GM19372 (cell line): ENCODE results near the gene CBX6.
"Not testable (repeated sequence)": the region's sequence is repeated elsewhere in the genome, so short reads cannot be mapped to it uniquely, and the experiment has no call there.

ENCODE experiments used
- ATAC-seq: cut with Tn5 transposase; IDR thresholded peaks from one replicate; pipeline ENCODE4 v1.9.1; 2021; ENCODE audit warnings: mild to moderate bottlenecking, low read depth, moderate library complexity; ENCODE audit not compliant: unreplicated experiment

The CBX6 gene

DNA sequence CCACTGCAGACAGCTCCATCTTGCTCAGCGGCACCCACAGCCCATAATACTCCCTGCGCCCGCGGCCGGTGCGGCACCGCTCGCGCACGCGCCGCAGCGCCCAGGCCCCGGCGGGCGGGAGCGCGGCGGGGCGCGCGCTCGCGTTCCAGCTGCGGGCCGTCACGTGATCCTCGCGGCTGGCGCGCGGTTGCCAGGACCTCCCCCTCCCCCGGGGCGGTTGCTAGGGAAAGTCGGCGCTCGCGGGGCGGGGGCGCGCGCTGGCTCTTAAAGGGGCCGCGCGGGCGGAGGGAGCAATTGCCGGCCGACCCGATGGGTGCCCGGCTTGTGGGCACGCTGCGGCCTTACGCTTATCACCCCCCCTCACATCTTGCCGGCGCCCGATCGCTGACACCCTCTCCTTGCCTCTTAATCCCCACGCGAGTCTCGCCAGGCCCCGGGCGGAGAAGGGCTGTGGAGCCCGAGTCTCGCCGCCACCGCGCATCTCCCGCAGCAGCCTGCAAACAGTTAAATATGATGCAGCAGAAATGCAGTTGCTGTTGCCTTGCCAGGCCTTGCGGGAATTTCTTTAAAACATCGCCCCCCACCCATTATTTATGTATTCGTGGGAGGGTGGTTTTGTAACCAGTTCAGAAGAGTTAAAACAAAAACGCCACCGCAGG lies at the start of gene CBX6:
CBX6 (minus strand) TSS at position 45 of the 659 bp plus-strand sequence; CDS start at position 19, 26 bp downstream.
- ATAC-seq = peak; percentile 70

DNA sequence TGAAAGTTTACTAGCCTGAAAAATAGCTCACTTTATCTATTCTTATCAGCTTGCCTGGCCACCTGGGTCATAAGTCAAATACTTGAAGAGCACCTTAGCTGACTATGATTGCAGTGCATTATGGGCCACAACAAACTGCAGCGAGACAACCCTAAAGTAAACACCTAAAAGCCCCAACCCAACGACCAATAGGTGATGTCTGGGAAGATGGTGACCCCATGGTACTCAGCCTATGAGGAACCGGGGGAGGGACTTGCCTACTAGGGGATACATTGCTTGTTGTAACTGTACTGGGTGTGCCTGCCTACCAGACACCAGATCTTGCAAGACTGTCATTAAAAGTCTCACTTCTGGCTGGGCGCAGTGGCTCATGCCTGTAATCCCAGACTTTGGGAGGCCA lies 49.8 kb upstream of the CBX6 start:
- no peak for ATAC-seq

DNA sequence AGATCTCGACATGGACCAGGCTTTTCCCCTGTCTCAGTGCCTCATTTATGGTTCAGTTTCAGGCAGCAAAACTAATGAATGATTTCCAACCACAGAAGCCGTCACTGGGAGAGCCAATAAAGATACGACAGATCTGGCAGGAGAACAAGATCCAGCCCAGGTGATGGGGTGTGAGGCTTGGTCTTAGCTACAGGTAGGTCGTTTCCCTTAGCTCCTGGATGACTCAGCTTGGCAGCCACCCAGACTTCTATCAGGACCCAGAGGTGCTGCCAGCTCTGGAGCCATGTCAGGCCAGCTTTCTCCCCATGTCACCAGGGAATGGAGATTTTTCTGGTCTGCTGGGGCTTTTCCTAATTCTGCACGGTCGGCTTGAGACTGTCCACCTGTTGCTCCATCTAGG lies 49.1 kb upstream of the CBX6 start:
- ATAC-seq = no peak

DNA sequence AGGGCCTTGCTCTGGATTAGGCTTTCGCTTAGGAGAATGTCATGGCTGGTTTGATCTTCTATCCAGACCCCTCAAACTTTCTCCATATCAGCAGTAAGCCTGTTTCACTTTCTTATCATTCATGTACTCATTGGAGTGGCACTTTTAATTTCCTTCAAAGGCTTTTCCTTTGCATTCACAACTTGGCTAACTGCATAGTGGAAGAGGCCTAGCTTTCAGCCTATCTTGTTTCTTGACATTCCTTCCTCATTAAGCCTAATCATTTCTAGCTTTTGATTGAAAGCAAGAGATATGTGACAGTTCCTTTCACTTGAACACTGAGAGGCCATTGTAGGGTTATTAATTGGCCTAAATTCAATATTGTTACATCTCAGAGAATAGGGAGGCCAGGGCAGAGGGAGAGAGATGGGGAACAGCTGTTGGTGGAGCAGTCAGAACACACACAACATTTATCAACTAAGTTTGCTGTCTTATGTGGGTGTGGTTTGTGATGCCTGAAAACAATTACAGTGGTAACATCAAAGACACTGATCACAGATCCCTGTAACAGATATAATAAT lies 47.7 kb upstream of the CBX6 start:
- ATAC-seq = no peak

DNA sequence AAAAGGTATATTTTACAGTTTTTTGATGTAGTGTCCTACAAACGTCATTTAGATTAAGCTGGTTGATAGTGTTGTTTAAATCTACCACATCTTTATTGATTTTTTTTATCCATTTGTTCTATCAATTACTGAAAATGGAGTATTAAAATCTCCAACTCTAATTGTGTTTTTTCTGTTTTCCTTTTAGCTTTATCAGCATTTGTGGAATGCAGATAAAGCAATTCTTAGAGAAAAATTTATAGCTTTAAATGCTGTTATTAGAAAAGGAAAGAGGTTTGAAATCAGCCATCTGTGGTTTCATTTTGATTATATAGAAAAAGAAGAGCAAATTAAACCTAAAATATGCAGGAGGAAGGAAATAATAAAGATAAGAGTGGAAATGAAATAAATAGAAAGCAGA lies 39.4 kb upstream of the CBX6 start:
- no peak for ATAC-seq

DNA sequence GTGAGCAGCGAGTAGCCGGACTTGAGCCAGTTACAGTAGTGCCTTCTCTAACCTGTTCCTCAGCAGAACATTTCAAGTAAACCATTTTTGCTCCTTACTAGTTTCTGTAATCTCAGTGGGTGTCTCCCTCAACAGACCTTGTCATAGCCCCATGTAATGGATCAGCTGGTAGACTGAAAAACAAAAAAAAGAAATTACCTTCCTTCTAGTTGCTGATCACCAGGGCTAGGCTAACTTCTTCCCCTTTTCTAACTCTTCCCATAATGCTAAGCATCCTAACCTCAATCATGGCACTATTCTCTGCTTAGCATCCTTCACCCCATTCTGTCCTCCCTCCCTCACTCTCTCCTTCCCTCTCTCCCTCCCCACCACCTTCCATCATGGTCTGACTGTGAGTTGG lies 35.8 kb upstream of the CBX6 start:
- no peak for ATAC-seq

DNA sequence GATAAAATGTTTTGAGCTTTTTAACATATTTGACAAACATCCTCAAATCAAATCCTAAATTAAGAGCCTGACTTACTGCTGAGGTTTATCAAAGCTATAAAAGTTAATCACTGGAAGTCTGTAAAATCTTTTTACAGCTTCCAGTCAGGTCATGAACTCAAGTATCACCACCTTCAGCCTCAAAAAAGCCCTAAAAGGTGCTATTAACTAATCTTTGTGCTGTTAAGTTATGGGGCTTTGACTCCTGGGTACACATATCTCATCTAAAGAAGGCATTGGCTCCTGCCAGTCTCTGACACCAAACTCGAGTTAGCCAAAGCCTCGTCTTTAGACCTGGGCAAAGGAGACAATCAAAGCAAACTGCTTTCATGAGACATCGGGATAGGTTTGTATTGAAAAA lies 34.0 kb upstream of the CBX6 start:
- ATAC-seq = no peak

DNA sequence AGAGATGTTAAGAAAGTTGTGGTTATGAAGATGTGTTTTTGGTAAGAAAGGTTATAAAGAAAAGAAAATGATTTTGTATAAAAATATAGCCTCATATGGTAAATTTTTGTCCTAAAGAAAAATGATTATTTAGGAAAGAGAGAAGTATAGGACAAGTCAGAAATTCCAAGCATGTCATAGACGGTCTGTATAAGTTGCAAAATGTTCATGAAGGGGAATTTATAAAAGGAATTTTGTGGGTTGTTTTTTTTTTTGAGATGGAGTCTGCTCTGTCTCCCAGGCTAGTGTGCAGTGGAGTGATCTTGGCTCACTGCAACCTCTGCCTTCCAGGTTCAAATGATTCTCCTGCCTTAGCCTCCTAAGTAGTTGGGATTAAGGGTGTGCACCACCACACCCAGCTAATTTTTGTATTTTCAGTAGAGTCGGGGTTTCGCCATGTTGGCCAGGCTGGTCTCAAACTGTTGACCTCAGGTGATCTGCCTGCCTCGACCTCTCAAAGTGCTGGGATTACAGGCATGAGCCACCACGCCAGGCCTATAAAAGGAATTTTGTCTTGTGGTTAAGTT lies 32.1 kb upstream of the CBX6 start:
- ATAC-seq = not testable (repeated sequence)

DNA sequence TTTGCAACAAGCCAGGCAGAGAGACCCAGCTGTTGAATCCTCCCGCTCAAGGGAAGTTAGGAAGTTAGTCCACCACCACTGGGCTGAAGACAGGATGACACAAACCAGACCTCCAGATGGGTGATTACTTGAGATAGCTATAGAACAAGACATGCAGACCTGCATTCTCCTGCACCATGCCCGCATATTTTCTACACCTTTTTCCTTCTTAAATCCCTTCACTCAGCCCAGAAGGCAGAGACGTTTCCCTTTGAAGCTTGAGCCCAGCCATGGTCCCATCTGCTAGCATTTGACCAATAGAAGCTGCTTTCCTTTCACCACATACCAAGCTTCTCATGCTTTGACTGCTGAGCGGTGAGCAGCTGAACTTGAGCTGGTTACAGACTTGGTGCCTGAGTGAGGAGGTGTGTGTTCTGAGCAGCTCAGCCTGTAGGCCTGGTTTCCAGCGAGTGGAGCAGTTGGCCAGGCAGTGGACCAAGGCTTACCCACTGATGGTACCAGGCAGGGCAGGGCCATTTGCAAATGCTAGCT lies 29.2 kb upstream of the CBX6 start:
- no peak for ATAC-seq

DNA sequence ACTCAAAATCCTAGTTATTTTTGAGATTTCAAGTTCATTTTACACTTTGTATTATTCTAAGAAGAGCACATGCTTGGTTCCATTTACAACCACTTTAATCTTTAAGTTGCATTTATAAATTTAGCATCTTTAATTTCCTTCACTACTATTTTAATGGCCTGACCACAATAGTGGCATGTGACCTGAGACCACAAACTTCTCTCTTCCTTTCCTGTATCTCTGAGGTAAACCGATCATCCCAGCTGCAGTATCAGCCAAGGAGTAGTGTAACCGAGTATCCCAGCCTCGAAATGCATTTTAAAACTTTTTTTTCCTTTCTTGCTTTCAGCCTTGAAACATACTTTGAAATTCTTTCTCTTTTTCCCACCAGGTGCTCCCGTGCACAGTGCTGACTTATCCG lies 28.7 kb upstream of the CBX6 start:
- ATAC-seq = no peak

DNA sequence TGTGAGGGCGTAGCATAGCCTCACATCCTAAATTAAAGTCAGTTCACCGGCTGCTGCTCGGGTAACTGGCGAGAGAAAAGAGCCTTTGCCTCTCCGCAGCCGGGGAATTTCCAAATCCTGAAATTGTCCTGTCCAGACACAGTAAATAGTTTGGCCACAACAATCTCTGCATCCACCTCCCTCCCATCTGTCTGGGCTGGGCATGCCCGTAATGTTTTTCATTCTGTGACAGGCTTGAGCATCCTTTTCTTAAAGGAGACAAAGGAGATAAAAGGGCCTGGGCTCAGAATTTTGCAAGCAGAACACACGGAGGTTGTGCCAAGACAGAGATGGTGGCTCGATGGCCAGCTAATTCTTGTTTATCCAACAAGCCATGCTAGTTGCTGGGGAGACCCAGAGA lies 19.2 kb upstream of the CBX6 start:
- no peak for ATAC-seq

DNA sequence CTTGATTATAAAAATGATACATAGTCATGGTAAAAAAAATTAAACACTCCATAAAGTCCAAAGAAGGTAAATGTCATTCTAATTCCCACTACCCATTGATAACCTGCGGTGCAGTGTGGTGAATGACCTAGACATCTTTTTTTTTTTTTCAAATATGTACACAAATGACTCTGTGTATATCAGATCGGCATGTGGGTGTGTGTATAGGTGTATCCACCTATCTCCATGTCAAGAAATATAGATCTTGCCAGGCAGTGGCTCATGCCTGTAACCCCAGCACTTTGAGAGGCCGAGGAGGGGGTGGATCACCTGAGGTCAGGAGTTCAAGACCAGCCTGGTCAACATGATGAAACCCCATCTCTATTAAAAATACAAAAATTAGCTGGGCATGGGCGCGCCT lies 18.4 kb upstream of the CBX6 start:
- ATAC-seq = no peak

DNA sequence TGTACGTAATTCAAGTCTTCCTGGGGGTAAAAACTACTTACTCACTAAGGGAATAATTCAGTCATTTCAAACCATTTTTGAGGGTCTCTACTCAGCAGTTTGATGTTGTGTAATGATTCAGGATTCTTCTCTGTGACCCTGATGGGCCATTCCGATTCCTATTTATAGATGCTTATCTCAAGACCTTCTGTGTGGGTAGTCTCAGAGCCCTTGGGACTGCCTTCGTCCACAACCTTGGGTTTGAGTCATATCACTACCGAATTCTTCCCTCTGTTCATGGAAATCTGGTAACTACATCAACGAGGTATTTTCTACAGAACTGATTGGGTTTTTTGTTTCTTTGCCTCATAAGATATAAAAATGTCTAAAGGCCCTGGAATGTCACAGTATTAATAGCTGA lies 14.3 kb upstream of the CBX6 start:
- no peak for ATAC-seq

DNA sequence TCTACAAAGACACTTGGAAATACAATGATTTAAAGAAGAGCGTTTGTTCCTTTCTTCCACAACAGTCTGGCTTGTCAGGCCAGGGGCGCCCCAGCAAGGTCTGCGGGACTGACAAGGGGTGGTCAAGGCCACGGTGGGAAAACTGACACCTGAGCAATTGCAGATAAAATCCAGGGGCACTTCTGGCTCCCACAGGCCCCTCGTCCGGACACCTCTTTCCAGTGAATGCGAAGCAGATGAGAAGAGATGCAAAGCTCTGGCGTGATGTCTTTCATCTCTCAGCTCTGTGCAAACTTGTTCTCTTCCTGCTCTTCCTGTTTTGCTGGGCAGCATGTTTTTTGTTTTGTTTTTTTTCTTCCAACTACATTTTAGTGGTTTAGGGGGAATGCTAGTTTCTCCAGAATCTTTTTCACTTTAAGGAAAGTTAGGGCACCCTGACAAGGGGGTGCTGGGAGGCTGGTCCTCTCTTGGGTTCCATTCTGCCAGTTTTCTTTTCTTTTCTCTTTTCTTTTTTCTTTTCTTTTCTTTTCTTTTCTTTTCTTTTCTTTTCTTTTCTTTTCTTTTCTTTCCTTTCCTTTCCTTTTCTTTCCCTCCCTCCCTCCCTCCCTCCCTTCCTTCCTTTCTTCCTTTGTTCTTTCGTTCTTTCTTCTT lies 11.1 kb upstream of the CBX6 start:
- ATAC-seq = no peak

DNA sequence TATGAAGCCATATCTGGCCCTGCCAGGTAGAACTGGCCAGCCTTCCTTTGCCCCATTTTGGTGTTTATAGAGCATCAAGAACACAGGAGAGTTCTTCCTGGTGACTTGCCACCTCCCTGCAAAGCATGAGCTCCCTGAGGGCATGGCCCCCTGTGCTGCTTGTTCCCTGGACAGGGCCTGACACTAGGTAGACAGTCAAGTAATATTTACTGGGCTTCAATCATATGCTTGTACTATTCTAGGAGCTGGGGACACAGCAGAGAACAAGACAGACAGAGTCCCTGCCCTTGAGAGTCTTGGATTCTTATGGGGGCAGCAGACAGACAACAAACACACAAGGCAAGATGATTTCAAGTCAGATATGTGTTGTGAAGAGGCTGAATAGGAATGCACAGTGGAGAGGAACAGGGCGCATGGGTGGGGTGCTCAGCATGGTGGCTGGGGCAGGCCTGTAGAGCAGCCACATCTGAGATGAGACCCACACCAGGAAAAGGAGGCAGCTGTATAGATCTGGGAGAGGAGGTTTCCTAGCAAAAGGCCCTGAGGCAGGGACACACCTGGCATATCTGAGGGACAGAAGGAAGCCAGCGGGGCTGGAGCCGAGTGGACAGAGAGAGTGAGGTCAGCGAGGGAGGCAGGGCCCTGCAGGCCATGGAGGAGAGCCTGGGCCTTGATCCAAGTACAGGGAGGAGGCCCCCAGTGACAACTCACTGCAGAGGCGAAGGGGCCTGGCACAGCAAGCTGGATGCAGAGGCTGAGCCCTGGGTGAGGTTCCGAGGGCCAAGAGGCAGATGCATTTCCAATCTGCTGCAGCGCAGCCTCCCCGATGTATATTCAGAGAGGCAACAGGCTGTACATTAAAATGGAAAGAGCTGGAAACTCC lies 10.2 kb upstream of the CBX6 start:
- ATAC-seq = no peak

DNA sequence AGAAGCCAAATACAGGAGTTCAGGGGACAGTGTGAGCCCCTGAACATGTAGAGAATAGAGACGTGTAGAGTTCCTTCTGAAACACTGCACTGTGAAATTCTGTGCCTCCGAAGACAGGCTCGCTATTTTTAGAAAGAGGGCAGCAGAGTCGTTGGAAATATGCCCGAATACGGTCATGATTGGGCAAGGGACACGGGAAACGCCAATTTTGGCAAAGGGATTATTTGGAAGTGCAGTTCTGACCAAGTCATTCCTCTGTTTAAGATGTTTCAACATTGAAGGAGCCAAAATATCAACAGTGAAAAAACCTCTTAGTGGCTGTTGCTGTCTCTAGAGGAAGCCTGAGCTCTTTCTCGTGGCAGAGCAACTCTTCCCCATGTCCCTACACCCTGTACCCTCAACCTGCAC lies 9.5 kb upstream of the CBX6 start:
- ATAC-seq = no peak

DNA sequence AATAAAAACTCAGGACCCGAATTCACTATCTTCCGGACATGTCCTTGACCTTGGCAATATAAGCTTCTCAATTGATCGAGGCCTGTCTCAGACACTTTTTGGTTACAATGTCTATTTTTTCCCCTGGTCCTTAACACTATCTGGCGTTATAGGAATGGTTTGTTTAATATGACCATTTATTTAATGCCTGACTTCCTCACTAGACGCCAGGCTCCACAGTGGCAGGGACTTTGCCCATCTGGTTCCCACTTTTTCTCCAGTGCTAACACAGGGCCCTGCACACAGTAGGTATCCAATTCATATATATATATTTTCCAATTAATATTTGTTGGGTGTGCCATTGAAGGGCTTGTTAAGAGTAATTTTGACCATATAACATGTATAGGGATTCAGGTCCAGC lies 7.9 kb upstream of the CBX6 start:
- no peak for ATAC-seq

DNA sequence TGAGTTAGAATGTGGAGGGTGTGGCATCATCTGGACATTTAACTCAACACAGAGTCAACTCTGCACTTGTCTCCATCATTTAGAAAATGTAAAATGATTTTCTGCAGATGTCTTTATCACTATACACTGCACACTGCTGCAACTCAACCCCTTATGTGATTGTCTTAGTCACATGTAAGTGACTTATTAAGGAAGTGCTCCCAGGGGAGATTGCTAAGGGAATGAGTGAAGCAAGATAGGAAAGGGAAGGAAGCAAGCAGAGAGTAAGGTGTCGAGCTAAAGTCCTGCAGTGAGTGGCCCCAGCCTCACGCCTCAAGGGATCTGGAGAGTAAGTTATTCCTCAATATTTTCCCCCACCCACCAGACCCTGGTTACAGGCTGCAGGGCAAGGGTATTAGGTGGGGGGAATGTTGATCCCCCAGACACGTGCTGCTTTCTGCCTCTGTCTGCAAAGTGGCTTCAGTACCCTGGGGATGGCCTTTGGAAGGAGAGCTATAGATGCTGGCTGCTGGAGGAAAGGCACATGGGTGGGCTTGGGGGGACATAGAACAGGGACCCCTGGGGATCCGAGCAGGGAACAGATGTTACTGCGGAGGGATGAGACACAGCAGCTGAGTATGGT lies 7.2 kb upstream of the CBX6 start:
- no peak for ATAC-seq

DNA sequence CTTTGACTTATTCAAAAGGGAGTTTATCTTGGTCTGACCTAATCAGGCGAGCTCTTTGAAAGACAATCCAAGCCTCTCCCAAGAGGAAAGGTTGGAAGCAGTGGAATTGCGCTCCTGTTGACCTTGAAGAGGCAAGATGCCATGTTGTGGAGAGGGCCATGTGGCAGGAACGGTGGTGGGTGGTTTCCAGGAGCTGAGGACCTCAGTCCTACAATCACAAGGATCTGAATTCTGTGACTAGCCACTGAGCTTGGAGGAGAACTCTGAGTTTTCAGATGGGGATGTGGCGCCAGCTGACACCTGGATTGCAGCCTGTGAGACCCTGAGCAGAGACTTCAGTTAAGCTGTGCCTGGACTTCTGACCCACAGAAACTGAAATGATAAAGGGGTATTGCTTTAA lies 6.0 kb upstream of the CBX6 start:
- ATAC-seq = no peak

DNA sequence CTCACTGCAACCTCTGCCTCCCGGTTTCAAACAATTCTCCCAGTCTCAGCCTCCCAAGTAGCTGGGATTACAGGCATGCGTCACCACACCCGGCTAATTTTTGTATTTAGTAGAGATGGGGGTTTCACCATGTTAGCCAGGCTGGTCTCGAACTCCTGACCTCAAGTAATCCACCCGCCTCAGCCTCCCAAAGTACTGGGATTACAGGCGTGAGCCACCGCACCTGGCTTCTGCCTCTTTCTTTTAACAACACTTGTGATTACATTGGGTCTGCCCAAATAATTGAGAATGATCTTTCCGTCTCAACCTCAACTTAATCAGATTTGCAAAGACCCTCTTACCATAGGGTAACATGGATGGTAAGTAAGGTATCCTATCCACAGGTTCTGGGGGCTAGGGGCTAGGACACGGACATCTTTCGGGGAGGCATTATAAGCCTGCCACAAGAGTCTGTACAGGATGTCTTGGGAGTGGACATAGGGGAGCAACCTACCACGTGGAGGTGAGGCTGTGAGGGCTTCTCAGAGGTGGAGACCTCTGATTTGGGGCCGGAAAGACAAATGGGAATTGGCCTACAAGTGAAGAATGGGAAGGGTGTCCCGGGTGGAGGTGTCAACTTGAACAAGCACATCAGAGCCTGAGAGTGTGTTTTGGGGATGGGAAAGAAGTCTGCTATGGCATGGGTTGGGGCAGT lies 2.7 kb upstream of the CBX6 start:
- ATAC-seq = no peak
